ENCODE data around the gene EIF2S3B.

The EIF2S3B gene

GRCh38 chr12:10554756-10555481 lies 49.2 kb downstream of the EIF2S3B start:
- no peak for DNase-seq (ENCODE audit: low spot score)

- DNase-seq (ENCODE audit: low spot score) = peak; percentile 25
Measured at GRCh38 chr12:10557329-10557728, 51.6 kb downstream of the EIF2S3B start.

GRCh38 chr12:10557766-10558165 lies 52.1 kb downstream of the EIF2S3B start:
- peak; percentile 40 for DNase-seq (ENCODE audit: low spot score)
